HG03135 (cell line): ENCODE data around the gene HCFC1R1.

ENCODE experiments used
- ATAC-seq: cut with Tn5 transposase; IDR thresholded peaks from one replicate; pipeline ENCODE4 v1.9.1; 2021; ENCODE audit warnings: mild to moderate bottlenecking, moderate library complexity; ENCODE audit not compliant: unreplicated experiment

The HCFC1R1 gene

DNA sequence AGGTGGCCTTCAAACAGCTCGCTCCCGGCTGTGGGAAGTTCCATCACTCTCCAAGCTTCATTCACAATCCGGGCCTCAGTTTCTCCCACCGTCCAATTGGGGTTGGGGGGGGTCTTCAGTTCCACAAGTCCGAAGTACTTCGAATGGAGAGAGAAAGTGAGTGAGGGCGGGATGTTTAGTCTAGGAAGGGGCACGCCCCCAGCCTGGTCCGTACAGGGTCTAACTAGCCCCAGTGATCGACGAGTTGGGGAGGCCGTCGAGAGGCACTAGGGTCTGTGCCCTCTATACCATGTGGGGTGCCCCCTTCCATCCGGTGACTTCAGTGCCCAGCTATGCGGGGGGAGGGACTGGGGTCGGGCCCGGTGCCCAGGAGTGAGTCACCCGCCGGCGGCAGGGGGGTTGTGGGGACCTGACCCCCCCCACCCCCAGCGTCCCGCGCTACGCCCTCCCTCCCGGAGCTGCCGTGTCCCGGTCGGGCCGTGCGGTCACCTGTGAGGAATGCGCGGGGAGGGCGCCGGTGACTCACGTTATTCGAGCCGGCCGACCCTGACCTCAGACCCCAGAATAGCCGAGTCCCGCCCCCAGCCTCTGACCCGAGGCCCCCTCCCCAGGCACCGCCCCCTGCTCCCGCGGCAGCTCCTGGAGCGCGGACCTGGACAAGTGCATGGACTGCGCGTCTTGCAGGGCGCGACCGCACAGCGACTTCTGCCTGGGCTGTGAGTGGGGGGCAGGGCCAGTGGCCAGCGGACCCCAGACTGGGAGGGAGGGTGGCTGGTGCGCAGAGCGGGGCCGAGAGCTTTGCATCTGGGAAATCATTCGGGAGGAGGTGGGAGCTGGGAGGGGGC lies 2.9 kb downstream of the HCFC1R1 start:
- no peak for ATAC-seq

- no peak for ATAC-seq
These were observed 3.5 kb downstream of the HCFC1R1 start, which contains the start of gene TNFRSF12A for GRCh38 chr16:3020247-3020603. Gene TNFRSF12A, plus strand, starts transcription at chr16:3020368. Its CDS starts 30 bp downstream, at chr16:3020398.

GRCh38 chr16:3019594-3020246 lies 4.0 kb downstream of the HCFC1R1 start:
- ATAC-seq: no peak

DNA sequence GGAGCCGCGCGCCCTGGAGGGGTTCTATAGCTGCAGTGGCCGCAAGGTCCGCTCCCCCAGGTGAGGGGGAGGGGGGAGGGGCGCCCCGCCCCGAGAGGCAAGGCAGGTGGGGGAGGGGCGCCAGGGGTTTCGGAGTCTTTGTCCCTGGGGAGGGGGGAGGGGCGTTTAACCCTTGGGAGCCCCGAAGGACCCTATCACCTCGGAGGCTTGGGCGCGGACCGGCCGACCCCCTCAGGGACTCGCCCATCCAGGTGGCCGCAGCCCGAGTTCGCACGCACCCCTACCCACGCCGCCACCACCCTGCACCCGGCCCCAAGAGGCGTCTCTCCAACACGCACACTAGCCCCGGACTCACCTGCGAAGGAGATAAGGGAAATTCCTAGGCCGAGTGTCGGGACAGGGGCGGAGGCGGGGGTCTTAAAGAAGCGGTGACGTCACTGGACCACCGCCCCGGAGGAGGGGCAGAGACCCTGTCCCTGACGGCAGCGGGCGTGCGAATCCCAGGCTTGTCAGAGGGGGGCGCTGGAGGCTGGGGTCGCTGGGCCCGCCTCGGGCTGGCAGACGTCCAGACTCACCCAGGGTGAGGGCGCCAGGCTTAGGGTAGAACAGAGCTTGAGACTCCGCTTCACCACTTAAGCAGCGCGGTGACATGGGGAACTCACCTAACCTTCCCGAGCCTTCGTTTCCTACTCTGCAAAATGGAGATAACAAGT lies 5.8 kb downstream of the HCFC1R1 start, which contains the start of gene CLDN6:
Gene CLDN6 (minus strand): TSS at position 390 of the 713 bp plus-strand sequence. CDS start 2,162 bp downstream, outside the sequence.
- no peak for ATAC-seq

DNA sequence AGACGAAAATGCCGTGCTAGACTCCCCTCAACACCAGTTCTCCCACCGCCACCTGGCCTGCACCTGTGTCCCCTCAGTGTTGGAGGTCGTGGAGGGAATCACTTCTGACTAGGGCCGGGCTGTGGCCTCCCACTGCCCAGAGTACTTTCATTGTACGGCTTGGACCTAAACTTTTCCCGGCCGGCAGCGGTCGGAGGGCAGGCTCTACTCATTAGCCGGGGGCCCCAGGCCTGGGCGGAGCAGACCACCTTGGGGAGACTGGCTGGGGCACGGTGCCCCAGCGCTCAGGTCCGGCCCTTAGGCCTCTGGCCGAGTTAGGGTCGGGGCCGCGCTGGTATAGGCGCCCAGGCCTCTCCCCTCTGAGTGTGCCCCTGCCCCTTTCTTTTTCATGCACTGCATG lies 6.4 kb downstream of the HCFC1R1 start:
- no peak for ATAC-seq

DNA sequence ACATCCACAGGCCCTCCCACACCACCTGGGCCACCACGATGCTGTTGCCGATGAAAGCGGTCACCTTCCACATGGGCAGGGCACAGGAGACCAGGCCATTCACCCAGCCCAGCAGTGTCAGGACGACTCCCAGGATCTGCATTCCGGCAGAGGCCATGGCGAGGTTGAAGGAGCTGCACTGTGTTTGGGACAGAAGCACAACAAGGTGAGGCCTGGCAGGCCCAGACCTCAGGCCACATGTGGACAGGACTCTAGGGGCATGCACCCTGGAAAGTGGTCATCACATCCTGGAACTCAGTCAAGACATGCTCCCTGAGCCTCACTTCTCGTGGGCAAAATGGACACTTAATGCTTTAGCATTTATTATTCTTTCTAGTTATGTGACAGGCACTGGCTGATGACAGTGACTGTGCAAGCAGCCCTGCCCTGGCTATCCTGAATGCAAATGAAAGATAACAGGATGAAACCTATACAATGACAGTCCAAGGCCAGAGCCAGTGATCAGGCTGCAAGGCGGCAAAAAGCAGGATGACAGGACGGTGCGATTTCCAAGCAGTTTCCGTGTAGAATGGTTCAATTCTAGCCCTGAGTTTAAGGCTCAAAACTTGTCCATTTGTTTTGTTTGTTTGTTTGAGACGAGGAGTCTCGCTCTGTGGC lies 7.7 kb downstream of the HCFC1R1 start:
- no peak for ATAC-seq

DNA sequence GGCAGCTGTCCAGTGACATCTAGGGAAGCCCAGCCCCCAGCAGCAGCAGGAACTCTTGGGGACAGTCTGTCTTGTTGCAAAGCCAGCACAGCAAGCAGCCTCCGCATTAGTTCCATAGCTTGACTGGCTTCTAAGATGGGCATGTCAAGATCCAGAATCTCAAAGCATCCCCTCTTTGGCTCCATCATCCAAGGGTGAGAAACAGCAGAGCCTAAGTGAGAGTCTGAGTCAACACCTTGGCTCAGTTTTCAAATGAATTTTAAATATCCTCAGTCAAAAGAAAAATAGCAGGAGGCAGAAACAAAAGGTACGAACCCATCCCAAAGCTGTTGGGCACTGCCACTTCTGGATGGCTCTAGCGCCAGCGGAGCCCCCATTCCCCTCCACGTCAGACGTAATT lies 8.8 kb downstream of the HCFC1R1 start:
- ATAC-seq: no peak

GRCh38 chr16:3013998-3014690 lies 9.6 kb downstream of the HCFC1R1 start:
- ATAC-seq: no peak

- no peak for ATAC-seq
These were observed 10.2 kb downstream of the HCFC1R1 start for GRCh38 chr16:3013491-3013951.

- ATAC-seq: no peak
These were observed 10.8 kb downstream of the HCFC1R1 start, which contains the start of gene CLDN9 for GRCh38 chr16:3012828-3013420. Gene CLDN9, plus strand, starts transcription at chr16:3012923. Its CDS starts 440 bp downstream, at chr16:3013363.

GRCh38 chr16:3012246-3012645 lies 11.5 kb downstream of the HCFC1R1 start:
- no peak for ATAC-seq

GRCh38 chr16:3010510-3010909 lies 13.2 kb downstream of the HCFC1R1 start:
- ATAC-seq: no peak

DNA sequence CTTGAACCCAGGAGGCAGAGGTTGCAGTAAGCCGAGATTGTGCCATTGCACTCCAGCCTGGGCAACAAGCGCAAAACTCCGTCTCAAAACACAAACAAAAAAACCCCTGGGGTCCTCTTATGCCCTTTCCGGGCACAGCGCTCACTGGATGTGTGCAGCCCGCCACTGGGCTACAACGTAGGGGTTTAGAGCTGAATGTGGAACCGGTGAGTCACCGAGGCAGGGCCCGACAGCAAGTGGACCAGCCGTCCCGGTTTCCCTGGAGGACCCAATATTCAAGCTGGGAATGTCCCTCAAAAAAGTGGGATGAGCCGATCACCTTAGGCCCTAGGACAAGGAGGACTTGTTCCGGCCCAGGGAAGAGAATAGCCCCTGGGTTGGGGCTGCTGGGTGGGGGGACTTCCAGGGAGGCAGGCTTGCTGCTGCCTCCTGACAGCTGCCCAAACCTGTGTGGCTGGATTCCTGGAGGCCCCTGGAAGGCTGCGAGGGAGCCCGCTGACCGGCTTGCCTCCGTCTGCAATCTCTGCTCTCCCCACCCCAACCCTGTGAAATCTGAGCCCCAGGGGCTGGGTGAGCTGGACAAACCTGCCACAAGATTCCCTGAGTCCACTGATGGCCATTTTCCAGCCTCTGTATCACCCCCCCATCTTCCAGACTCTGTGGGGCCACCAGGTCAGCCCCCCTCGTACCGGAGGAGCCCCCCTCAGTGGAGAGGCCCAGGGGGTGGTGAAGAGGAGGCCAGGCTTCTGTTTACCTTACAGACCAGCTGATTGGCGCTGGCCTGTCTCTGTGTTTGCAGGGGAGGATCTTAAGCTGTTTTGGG lies 14.0 kb downstream of the HCFC1R1 start:
- no peak for ATAC-seq

DNA sequence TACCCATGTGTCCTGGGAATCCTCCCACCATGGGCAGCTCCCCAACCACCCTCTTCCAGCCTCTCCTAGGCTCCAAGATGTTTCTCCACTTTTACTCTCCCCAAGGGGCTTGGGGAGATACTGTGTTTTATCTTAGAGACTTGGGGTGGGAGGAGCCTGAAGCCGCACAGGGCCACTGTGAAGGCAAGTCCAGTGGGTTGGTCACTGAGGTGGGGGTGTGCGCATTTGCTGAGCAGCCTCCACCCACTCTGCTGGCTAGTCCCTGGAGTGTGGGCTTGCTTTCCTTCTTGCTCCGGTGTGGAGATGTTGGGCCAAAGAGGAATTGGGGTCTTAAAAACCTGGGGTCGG lies 15.1 kb downstream of the HCFC1R1 start:
- ATAC-seq: no peak

DNA sequence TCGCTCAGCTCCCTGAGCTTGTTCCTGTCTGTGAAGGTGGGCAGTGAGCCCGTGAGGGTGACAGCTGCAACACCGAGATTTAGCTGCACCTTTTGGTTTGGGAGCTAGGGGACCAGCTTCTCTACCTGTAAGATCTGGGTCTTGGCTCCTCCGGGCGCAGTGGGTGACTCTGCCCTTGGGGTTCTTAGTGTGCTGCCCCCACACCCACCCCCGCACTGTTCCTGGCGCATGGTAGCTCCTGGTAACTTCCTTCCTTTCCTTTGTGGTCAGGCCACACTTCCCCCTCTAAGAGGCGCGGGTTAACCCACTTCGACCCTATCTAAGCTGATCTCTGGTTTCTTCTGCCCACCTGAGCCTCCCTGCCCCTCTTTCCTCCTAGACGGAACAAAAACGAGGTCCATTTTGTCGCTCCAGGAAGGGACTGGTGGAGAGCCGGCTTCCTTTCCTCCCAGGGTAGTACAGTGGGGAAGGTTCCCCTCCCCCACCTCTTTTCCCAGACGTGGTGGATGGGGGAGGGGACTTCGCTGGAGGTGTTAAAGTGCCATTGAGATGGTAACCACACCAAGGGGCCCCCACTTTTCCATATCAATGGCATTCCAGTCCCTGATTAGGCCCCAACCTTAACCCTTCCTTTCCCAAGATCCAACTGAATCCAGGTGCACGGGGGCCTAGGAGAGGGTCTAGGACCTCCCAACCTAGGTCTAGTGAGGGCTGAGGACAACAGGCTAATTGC lies 15.6 kb downstream of the HCFC1R1 start:
- no peak for ATAC-seq

GRCh38 chr16:3007059-3007956 lies 16.4 kb downstream of the HCFC1R1 start:
- no peak for ATAC-seq

GRCh38 chr16:3004781-3005284 lies 18.9 kb downstream of the HCFC1R1 start:
- no peak for ATAC-seq
